HG03097 (cell line): Measurements from ENCODE around the gene FHIT.

ENCODE experiments used
- ATAC-seq: cut with Tn5 transposase; IDR thresholded peaks from one replicate; pipeline ENCODE4 v1.9.1; 2021; ENCODE audit not compliant: unreplicated experiment, low FRiP score

The FHIT gene

DNA sequence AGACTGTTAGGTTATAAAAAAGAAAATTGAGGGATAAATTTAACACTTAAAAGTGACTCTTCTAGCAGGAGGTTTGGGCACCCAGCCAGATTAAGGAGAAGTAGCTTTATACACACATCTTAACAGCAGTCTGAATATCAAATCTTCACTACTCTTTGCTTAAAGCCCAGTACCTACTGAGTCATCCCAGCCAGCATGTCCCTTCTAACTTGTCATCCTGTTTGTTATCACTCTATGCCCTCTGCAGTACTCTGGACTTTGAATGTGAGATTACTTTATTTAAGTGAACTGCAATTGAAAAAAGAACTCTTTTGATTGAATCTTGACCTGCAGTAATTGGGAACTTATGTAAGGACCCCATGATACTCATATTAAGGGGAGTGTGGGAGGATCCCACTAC is 77.6 kb downstream of the FHIT start:
- ATAC-seq, result no peak

DNA sequence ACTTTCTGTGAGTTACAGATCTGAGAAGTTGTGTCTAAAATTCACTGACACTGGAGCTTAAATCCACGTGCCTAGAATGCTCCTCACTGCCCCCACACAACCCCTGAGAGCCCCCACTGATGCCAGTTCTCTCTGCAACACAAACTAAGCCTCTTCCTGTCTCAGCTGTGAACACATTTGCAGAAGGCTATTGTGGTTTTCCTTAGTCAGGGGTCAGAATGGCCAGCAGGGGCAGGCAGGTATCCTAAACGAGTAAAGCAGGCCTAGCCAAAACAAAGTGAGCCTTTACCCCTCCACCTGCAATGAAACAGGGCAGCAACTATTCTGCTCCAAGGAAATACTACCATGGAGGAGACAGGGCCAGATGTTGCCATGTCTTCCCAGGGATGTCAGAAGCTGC is 78.6 kb downstream of the FHIT start:
- ATAC-seq, result no peak

DNA sequence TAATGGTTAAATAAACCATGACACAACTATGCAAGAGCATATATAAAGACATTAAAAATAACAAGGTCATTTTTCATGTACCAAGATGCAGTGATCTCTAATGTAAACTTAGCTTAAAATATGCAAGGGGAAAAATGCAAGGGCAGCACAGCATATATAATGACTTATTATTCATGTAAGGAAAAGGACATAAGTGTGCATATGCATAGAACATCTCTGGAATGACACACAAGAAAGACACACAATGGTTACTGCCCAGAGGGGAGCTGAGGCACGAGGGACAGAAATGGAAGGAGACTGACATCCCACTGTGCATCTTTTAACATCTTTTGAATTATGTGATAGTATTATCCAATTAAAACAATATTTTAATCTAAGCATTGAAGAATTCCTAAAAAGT is 79.0 kb downstream of the FHIT start:
- ATAC-seq, result no peak

DNA sequence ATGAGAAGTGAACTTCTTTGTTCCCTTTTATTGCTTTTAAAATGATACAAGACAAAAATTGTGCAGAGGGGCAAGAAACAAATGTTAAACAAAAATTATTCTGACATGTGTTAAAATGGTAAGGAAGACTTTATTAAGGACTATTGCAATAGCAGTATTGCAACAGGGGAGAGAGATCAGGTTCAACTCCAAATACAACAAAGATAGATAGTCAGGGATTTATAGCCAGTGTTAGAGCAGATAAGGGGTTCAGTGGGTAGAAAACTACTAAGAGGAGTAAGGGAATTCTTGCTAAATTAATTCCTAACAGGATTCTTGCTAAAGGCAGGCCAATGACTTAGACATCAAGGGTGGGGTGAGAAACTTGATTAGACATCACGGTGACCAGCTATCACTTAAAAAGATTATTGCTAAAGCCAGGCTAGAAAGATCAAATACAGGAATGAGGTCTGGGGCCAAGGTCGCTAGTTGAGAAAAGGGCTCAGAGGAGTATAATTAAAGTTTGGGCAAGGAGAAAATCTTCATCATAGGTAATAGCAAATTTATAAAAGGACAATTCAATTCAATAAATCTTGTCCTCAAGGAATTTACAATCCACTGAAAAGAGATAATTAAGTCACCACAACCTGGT is 81.5 kb downstream of the FHIT start:
- no peak for ATAC-seq

DNA sequence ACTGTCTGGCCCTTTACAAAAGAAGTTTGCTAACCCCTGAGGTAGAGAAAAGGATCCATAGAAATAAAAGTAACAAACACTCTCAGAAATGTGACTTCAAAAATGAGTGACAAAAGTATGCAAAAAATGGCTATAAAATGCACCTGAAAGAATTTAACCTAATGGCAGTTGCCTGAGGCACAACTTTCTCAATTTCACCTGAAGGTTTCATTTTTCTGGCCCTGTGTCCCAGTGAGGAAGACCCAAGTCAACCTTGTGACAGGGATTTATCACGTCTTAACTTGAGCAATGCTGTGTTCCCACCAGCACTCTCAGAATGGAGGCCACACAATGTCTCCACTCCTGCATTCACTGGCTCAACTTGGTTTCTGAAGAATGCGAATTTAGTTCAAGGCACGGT is 83.0 kb downstream of the FHIT start:
- ATAC-seq, result no peak

DNA sequence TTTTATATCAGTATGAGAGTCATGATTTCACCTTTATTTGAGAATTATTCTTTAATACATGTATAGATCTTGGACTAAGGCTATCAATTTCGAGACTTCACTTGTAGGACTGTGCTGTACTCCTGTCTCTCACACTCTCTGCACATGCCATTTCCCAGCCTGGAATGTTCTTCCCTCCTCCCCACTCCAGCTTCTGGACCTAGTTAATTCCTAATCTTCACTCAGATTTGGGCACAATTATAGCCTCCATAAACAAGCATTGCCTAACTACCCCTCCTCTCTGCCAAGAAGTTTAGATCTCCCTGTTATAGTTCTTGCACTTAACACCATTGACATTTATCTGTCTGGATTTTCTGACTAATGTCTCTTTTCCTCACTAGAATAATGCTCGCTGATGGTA is 88.3 kb downstream of the FHIT start:
- ATAC-seq, result no peak

DNA sequence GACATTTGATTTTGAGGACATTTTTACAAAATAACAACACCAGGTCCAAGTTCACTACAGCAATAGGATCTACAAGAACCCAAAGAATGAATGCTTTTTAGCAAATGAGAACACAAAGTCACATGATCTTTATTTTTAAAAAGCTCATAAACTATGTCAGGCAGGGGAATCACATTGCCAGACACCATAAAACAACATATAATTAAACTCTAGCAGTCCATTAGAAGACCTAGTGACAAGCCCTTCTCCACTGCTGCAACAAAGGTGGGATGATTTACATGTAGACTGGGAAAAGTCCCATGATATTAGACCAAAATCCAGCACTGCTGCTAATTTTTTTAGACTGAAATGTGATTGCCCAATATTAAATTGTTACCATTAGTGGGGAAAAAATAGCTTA is 92.6 kb downstream of the FHIT start:
- ATAC-seq, result no peak

DNA sequence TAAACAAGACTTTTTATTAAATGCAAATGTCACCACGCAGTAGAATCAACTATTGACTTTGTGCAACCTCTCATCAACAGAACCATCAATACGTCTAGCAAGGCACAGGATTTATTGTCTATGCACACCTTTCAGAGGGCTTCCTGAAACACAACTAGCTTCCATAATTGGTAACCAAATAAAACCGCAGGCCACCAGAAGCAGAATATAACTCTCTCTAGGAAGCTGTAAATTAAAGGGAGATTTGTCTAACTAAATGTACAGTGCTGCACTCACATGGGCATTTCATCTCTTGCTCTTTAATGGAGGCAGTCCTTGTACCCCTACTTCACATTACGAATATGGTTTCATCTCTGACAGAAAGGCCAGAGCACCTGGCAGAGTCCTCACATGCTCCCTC is 93.0 kb downstream of the FHIT start:
- no peak for ATAC-seq

DNA sequence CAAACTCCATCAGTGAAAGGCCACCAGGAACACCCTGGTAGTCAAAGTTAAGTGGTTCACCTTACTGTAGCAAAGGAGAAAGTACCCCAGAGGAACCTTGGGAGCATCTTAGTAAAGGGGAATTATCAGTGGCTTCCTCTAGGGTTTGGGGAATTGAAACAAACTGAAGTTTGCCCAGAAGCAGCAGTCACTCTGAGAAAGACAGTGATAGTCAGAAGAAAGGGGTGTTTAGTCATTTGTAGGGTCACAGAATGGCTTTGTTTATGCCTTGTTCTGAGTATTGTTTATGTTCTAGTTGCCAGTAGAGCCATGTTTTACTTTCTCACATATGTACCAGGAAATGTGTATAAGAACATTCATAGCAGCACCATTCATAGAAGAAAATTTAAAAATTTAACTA is 93.8 kb downstream of the FHIT start:
- ATAC-seq, result no peak

DNA sequence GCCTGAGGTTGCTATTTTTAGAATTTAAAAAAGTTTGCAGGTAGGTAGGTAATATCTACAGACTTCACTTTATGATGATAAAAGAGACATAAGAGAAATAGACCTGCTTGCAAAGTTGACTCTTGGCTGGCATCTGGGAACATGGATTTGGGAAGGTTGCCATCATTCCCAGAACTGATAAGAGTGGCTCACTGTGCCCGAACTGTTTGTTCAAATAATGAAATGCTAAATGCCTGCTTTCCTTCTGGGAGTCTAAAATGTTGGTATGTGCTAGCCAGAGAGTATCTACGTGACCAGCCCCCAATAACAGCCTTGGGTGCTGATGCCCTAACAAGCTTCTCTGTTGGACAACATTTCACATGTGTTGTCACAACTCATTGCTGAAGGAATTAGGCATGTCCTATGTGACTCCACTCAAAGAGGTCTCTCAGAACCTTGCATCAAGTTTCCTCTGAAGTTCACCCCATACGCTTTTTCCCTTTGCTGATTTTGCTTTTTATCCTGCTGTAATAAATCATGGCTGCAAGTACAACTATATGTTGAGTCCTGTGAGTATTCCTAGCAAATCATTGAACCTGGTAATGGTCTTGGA is 95.5 kb downstream of the FHIT start:
- ATAC-seq, result no peak

DNA sequence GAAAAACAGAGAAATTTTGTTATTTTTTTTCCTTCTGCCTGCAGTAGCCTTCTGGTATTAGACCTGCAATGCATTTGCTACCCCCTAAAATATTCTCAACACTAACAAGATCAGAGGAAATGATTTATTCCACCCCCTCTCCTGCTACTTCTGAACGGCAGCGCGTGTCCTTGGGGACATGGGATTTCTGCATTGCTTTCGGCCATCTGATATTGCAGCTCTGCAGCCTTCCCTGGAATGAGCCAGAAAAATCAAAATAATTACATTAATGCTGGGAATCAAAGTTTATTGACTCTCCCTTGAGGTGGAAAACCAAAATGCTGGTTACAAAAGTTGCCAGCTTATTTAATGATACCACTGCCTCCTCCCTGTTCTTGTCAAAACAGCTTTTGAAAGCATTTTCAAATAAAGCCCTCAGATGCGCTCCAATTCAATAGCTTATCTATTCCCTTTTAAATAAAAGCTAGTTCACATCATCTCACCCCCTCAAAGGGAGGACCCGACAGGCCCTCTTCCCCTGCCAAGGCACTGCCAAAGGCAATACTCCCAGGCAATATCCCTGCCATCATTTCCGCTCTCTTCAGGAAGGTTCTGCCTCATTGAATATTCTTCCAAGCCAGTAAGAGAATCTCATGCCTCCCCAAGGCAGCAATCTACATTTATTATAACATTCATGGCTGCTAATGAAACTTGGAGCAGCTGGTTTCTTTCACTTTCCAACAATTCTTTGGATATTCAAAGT is 96.6 kb downstream of the FHIT start:
- ATAC-seq, result no peak

DNA sequence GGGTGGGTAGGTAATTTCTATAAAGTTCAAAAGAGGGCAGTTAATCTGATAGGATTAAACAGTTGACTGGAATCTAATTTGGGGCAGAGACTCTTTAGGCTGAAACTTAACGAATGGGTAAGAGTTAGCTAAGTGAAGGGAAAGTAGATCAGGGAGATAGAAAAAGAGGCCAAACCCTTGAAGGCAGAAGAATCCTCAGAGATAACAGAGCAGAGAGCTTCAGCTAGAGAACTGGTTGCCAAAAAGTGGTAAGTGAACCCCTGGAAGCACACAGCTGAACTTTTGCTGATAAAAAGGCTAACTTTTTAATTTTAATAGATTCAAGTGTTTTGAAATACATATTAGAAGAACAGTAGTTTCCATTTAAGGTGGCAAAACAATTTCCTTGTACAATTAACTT is 99.2 kb downstream of the FHIT start:
- no peak for ATAC-seq

DNA sequence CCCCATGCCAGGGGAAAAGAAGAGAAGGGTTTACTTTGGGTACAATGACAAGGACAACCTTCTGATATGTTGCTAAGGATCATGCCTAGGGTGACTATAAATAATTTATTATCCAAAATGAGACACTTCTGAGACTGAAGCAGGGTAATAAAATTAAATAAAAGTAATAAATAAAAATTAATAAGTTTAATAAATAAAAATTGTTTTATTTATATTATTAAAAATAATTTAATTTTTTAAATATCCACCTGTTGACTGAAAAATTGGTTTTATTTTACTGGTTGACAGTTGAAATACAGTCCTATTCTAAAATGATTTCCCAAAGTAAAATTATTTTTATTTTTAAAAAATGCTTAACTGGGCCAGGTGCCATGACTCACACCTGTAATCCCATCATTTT is 102.0 kb downstream of the FHIT start:
- no peak for ATAC-seq

DNA sequence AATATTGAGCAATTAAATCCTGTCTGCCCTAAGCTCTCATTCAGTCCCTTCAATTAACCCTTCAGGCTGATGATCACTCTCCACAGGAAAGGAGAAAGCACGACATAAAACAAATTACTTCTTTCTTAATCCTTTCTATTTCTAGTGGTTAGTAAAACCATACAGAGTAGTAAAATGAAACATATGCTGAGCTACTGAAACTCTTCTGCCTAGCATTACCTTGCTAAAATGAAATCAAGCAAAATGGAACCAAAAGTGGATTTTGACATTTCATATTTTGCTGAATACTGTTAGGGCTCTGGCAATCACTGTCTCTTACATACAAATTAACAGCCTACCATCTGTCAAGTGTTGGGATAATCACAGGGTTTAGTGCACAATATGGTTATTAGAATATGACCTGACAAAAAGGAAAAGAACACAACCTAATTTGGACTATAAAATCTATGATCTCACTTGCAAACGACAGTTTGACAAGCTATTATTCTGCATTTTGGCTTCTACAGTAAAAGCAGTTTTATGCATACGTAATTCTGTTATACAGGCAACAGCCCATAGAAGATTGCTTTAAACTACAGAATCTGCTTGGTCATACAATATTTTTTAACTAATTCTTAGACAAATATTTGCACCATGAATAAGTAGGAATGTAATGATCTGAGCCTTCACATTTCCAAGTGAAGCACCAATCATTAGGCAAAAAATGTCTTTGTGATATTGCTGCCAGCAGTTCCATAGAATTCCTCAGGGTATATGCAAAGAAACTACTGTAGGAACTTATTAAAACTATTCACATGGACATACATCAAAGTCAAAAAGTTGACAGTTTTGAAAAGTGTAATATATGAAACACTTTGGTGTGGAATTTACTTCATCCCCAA is 105.0 kb downstream of the FHIT start:
- no peak for ATAC-seq

DNA sequence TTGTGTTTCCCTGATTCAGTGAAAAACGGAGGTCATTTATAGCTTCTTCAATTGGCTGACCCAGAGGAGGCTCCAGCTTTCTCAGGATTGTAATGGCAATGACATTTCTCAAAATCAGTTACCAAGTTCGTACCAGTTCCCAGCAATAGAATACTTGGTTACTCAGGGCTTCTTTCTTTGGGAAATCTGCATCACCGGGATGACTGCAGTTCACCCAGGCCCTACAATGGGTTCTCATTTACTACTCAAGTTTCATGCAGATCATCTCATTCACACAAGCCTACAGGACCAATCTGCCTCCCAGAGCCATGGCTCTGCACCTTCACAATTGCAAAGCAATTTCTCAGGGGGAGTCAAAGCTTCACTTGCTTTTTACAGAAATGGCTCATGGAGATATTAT is 109.6 kb downstream of the FHIT start:
- no peak for ATAC-seq

DNA sequence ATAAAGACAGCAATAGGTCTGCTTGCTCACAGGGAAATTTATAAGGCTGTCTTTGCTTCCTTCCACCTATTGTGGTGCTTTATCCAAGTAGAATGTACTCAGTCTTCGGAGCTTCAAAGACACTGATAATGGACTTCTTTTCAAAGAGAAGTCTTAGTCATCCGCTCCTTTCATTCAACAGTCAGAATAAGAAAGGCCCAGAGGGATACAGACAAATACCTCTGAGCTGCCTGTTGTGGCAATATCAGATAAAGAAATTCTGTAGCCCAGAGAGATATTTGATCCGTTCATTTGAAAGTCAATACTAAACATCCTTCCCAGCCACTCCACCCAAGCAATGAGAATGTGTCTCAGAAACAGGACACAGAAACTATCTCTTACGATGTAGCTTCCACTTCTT is 110.0 kb downstream of the FHIT start:
- no peak for ATAC-seq

DNA sequence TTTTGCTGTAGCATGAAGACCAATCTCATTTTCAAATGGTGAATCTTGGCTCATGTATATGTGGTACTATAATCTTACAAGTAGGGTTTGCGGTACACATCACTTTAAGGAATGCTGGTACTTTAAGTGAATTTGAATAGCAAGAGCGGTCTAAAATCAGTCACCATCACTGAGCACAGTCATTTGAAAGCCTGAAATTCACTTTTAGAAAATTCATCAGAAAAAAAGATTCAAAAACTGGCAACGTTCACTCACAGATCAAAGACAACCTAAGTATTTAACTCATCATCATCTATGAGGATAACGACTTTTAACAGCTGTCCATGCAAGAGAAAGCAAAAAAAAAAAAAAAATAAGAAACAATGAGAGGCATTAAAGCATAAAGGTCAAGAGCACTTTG is 111.6 kb downstream of the FHIT start:
- ATAC-seq, result no peak

DNA sequence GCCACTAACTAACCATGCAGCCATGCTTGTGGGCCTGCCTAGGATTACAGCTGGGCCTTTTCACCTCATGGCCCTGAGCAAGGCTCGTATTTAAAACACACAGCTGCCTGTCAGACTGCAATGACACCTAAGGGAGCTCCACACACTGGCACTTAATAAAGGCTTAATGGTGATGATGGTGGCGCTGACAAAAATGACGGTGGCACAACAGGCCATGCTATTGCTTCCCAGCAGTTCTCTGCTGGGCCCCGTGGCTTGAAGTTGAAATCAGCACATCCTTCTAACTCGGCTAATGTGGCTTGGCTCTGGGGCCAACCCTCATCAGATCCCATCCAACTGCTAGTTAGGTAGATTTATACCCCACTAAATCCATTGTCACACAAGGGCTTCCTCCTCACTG is 112.9 kb downstream of the FHIT start:
- ATAC-seq, result no peak

DNA sequence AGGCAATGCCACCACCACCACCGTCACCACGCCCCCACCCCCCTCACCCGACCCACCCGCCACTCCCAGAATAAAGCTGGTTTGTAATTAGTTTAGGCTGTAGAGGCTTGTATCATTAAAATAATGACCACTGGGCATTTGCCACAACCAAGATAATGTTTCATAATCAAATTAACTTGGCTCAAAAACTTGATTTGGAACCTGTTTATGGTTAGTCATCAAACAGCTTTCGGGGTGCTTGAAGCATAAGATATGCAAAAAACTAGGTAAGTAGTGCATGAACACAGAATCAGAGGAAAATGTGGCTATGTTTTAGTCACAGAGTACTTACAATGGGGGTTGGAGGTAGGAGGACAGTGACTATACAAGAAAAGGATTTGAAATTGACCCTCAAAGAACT is 115.1 kb downstream of the FHIT start:
- ATAC-seq, result no peak

DNA sequence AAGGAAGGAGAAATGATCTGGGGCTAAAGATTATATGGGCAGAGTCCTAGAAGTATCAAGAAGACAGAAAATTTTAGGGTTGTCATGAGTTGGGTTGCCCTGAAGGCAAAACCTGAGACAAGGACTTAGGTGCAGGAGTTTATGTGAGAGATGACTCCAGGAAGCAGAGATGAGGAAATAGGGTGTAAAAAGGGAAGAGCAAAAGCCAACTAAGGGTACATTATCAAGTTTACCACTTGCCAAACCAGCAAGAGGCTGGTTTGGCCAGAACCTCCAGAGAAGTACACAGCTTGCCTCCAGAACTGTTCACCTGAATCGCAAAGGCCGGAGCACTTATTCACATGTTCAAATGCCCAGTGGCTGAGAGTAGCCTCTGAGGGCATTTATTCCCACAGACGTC is 116.7 kb downstream of the FHIT start:
- ATAC-seq, result no peak

DNA sequence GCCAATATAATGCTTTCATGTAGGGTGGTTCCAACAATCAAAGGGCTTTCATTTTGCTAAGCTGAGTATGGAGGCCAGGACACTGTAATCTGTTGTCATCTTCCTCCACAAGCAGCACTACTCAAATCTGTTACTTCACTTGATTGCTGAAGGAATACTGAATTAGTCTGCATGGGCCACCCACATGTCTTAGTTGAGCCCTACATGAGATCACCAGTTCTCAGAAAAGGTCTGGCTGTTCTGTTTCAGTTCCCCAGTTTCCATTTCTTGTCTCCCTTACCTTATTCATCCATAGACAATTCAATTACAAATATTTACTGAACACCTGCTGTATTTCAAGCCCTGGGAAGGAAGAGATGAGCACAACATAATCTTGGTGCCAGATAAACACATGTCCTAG is 119.2 kb downstream of the FHIT start:
- no peak for ATAC-seq
